DND-41 (cell line): ENCODE measurements around the gene YARS1.

ENCODE experiments used
- ATAC-seq: fragments of 200-7000 bp; cut with Tn5 transposase; 3 replicates; pipeline ENCODE4 v1.9.1; 2021; ENCODE audit warnings: low read depth; ENCODE audit not compliant: insufficient read depth
- DNase-seq: peaks from one replicate; pipeline ENCODE4 v3.0.0-alpha.2; 2020
- H2AFZ ChIP-seq: 2 replicates; pipeline ENCODE4 v1.6.0; 2012; ENCODE audit warnings: low read depth, low read length
- H3K27ac ChIP-seq: 2 replicates; pipeline ENCODE4 v1.5.1; 2012; ENCODE audit warnings: low read length, inconsistent platforms
- H3K27me3 ChIP-seq: fragments of 200-600 bp; sonication (generic); 2 replicates; pipeline ENCODE4 v1.6.0; 2012; ENCODE audit warnings: low read length, mild to moderate bottlenecking, inconsistent platforms; ENCODE audit not compliant: insufficient read depth, poor library complexity
- H3K36me3 ChIP-seq: 2 replicates; pipeline ENCODE4 v1.5.1; 2012; ENCODE audit warnings: low read length, inconsistent platforms; ENCODE audit not compliant: insufficient read depth
- H3K4me1 ChIP-seq: 2 replicates; pipeline ENCODE4 v1.5.1; 2012; ENCODE audit warnings: mild to moderate bottlenecking, low read length; ENCODE audit not compliant: insufficient read depth
- H3K4me2 ChIP-seq: 2 replicates; pipeline ENCODE4 v1.6.0; 2012; ENCODE audit warnings: mild to moderate bottlenecking, moderate library complexity, low read length, inconsistent platforms; ENCODE audit not compliant: insufficient read depth
- H3K4me3 ChIP-seq, 2 experiments: fragments of 200-600 bp in 1 of 2; shearing (Covaris generic) in 1 of 2; 2 replicates each; pipeline ENCODE4 v1.5.1; 2012 to 2016; ENCODE audit warnings: inconsistent platforms in 2 of 2, low read length in 2 of 2, mild to moderate bottlenecking in 2 of 2, low read depth in 1 of 2, moderate library complexity in 1 of 2
- H3K79me2 ChIP-seq: 2 replicates; pipeline ENCODE4 v1.6.0; 2012; ENCODE audit warnings: low read length, inconsistent platforms; ENCODE audit not compliant: insufficient read depth
- H3K9ac ChIP-seq: 2 replicates; pipeline ENCODE4 v1.6.0; 2012; ENCODE audit warnings: low read depth, mild to moderate bottlenecking, inconsistent platforms, low read length, moderate library complexity
- H3K9me3 ChIP-seq: 2 replicates; pipeline ENCODE4 v1.5.1; 2012; ENCODE audit warnings: low read length, moderate library complexity, mild to moderate bottlenecking, inconsistent platforms; ENCODE audit not compliant: insufficient read depth, severe bottlenecking
- H4K20me1 ChIP-seq: 2 replicates; pipeline ENCODE4 v1.6.0; 2012; ENCODE audit warnings: low read length; ENCODE audit not compliant: insufficient read depth
- CTCF ChIP-seq: IDR thresholded peaks from 2 replicates; pipeline ENCODE4 v1.5.1; 2012; ENCODE audit warnings: borderline replicate concordance, low read length, moderate library complexity, mild to moderate bottlenecking; ENCODE audit not compliant: poor library complexity, severe bottlenecking; ENCODE audit errors: extremely low read depth
- EZH2 ChIP-seq: IDR thresholded peaks from 3 replicates; pipeline ENCODE4 v1.6.1; 2012; ENCODE audit warnings: borderline replicate concordance, low read depth, mild to moderate bottlenecking, moderate library complexity, low read length, inconsistent platforms; ENCODE audit not compliant: severe bottlenecking

Gene YARS1

GRCh38 chr1:32755098-32755809 lies 61.9 kb downstream of the YARS1 start:
- no peak overlapping the region for H2AFZ ChIP-seq
- H3K9me3 ChIP-seq = no peaks in the 10 kb centered on the region
- H3K27me3 ChIP-seq = peaks cover 4% of the 10 kb centered on the region
- no peaks in the 10 kb centered on the region for H3K36me3 ChIP-seq
- no peak overlapping the region for H3K4me3 ChIP-seq
- no peak for TF ChIP-seq CTCF
- TF ChIP-seq EZH2 = no peak
- peaks cover 3% of the 10 kb centered on the region; the same call in 1 of the 2 replicates for H3K4me1 ChIP-seq
- H3K27ac ChIP-seq = no peak overlapping the region
- DNase-seq = no peak
- no peaks in the 10 kb centered on the region for H3K79me2 ChIP-seq
- no peak overlapping the region for H3K4me2 ChIP-seq
- H4K20me1 ChIP-seq = peaks cover 2% of the 10 kb centered on the region; the same call in 1 of the 2 replicates
- no peak overlapping the region for H3K9ac ChIP-seq
- ATAC-seq = no peak

DNA sequence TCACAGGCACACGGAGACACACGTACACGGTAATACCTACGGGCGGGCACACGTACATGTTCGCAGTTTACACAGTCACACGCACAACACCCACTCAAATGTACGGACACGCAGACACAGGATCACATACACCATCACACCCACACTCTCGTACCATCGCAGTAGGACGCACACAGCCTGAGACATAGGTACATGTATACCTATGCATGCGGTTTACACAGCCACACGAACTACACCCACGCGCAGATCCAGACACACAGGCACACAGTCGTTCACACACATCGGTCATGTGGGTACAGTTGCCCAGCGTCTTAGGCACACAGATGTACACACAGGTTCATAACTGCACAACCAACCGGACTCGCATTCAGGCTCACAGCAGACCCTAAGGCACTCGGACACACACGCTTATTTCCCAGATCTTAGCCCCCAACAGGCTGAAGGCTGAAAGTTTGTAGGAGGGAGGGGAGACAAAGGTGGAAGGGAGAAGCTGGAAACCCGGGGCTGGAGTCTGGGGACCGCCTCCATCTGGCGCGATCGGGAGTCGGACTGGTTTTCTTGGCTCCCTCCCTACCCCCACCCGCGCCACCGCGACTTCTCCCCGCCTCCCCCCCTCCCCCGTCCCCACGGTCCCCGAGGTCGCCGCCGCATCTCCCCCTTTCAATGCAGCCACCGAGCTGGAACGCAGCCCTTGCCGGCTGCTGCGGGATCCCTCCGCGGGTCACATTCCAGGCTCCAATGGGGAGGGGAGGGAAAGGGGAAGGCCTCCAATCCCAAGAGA lies 62.7 kb downstream of the YARS1 start:
- Histone ChIP-seq H3K4me3 (no peak overlapping the region), H3K9me3 (no peaks in the 10 kb centered on the region), H3K4me2 (peak overlapping the region; percentile 54), H3K4me1 (peaks cover 3% of the 10 kb centered on the region; the same call in 1 of the 2 replicates), H3K36me3 (no peaks in the 10 kb centered on the region), H3K79me2 (no peaks in the 10 kb centered on the region), H3K27me3 (peaks cover 7% of the 10 kb centered on the region), H3K27ac (no peak overlapping the region), H2AFZ (no peak overlapping the region), H3K9ac (no peak overlapping the region), H4K20me1 (peaks cover 2% of the 10 kb centered on the region; the same call in 1 of the 2 replicates)
- no peak for ATAC-seq
- DNase-seq = no peak
- no peak for TF ChIP-seq EZH2
- TF ChIP-seq CTCF = no peak

- no peak overlapping the region; a peak in 2 of 4 replicates for H3K4me3 ChIP-seq
- H3K9me3 ChIP-seq = no peaks in the 10 kb centered on the region
- no peak overlapping the region for H3K9ac ChIP-seq
- ATAC-seq = peak; percentile 91
- peak; percentile 63 for DNase-seq
- peak overlapping the region; percentile 54 for H3K4me2 ChIP-seq
- peaks cover 2% of the 10 kb centered on the region; the same call in 1 of the 2 replicates for H4K20me1 ChIP-seq
- TF ChIP-seq EZH2 = no peak
- H3K4me1 ChIP-seq = peaks cover 3% of the 10 kb centered on the region; the same call in 1 of the 2 replicates
- no peak overlapping the region for H3K27ac ChIP-seq
- H3K79me2 ChIP-seq = no peaks in the 10 kb centered on the region
- H3K36me3 ChIP-seq = no peaks in the 10 kb centered on the region
- no peak overlapping the region for H2AFZ ChIP-seq
- peaks cover 7% of the 10 kb centered on the region for H3K27me3 ChIP-seq
Measured at GRCh38 chr1:32753532-32754316, 63.4 kb downstream of the YARS1 start.
